Measurements from ENCODE around the gene MAIP1. TPM values are rescaled to one million over a fixed set of nuclear protein-coding genes. Genes with fewer than 3 reads are reported as not detected.

Gene MAIP1, protein sequence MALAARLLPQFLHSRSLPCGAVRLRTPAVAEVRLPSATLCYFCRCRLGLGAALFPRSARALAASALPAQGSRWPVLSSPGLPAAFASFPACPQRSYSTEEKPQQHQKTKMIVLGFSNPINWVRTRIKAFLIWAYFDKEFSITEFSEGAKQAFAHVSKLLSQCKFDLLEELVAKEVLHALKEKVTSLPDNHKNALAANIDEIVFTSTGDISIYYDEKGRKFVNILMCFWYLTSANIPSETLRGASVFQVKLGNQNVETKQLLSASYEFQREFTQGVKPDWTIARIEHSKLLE
- polyA plus RNA-seq (2011; rRNA removed) (15.0 and 19.5 TPM in 2 replicates), polyA minus RNA-seq (2011; rRNA and poly(A)+ RNA removed) (8.3 and 13.5 TPM in 2 replicates)

DNA sequence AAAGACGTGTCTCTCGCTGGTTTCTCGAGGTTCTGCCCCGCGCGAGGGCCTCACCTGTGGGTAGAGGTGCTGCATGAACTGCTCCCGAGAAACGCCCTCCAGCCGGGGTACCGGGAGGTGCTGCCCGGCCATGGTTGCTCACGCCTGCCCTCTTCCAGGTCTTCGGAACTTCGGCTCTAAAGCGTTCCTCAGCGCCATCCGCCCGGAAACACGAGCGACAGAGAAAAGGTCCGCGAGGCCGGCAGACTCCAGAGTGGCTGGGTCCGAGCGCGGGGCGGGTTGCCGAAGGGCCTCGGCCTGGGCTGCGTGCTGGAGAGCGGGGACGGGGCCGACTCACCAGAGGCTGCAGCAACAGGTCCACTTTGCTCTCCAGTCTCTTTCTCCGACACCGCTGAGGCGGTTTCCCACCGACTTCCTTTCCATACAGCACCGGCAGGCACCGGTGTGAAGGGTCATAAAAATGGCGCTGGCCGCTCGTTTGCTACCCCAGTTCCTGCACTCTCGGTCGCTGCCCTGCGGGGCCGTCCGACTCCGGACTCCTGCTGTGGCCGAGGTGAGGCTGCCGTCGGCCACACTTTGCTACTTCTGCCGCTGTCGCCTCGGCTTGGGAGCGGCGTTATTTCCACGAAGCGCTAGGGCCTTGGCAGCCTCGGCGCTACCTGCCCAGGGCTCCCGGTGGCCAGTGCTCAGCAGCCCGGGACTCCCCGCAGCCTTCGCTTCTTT lies at the start of gene MAIP1, which contains the start of gene TYW5:
Gene MAIP1, plus strand, starts transcription at position 244 of the 723 bp plus-strand sequence. Its CDS starts 217 bp downstream, at position 461.
Gene TYW5, minus strand, starts transcription at position 153 of the 723 bp plus-strand sequence. Its CDS starts 21 bp downstream, at position 132.
- no peaks in the 10 kb centered on the region for H3K27me3 ChIP-seq (ENCODE audit: control insufficient read depth, insufficient read depth, low read length)
- peak within 1 kb of the TSS; percentile 95 for H3K27ac ChIP-seq (ENCODE audit: low read depth, low read length)
- CTCF ChIA-PET, result no interaction called here
- TF ChIP-seq, protein P1, sequence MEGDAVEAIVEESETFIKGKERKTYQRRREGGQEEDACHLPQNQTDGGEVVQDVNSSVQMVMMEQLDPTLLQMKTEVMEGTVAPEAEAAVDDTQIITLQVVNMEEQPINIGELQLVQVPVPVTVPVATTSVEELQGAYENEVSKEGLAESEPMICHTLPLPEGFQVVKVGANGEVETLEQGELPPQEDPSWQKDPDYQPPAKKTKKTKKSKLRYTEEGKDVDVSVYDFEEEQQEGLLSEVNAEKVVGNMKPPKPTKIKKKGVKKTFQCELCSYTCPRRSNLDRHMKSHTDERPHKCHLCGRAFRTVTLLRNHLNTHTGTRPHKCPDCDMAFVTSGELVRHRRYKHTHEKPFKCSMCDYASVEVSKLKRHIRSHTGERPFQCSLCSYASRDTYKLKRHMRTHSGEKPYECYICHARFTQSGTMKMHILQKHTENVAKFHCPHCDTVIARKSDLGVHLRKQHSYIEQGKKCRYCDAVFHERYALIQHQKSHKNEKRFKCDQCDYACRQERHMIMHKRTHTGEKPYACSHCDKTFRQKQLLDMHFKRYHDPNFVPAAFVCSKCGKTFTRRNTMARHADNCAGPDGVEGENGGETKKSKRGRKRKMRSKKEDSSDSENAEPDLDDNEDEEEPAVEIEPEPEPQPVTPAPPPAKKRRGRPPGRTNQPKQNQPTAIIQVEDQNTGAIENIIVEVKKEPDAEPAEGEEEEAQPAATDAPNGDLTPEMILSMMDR (IDR thresholded peaks at IDR 0.05; ENCODE audit: low read depth, low read length), result peak; percentile 42
- no peaks in the 10 kb centered on the region; the same call in 1 of the 2 replicates for H3K9me3 ChIP-seq (ENCODE audit: control insufficient read depth, insufficient read depth, low read length)
- H3K4me3 ChIP-seq (ENCODE audit: low read depth, low read length), result peak within 1 kb of the TSS; percentile 90
- peak; percentile 65 for DNase-seq (ENCODE audit: low read depth, low spot score)
- POLR2A ChIA-PET, result no interaction called here

DNA sequence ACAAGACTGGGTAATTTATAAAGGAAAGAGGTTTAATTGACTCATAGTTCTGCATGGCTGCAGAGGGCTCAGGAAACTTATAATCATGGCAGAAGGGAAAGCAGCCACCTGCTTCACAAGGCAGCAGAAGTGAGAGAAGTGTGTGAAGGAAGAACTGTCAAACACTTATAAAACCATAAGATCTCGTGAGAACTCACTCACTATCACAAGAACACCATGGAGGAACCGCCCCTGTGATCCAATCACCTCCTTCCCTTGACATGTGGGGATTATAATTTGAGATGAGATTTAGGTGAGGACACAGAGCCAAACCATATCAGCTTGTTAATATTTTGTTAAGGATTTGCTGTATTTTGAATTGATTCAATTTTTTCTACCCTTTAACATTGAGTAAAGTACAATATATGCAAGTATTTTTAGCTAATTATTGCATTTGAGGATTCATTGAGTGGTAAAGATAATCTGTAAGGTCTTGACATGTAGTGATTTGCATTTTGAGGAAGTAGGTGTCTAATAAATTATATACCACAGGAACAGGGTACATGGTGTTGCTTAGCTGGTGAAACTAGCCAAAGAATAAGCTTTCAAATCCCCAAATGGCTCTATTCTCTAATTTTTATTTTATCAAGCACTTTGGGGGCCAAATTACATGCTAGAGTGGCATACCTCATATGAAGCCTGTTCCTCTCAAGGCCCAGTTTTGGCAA lies 48.2 kb upstream of the MAIP1 start:
- H3K9me3 ChIP-seq (ENCODE audit: control insufficient read depth, insufficient read depth, low read length), result no peaks in the 10 kb centered on the region
- DNase-seq (ENCODE audit: low read depth, low spot score), result no peak
- H3K4me3 ChIP-seq (ENCODE audit: low read depth, low read length), result no peak overlapping the region
- H3K27me3 ChIP-seq (ENCODE audit: control insufficient read depth, insufficient read depth, low read length), result no peaks in the 10 kb centered on the region
- ChIA-PET CTCF (interaction anchor here (1.1 kb wide), 1 partner anchor 34 kb away, joined by 5 read pairs; no protein-coding TSS in a partner anchor), POLR2A (no interaction called here)
- TF ChIP-seq, protein P1 (IDR thresholded peaks at IDR 0.05; ENCODE audit: low read depth, low read length), result no peak
- H3K27ac ChIP-seq (ENCODE audit: low read depth, low read length), result no peak overlapping the region

DNA sequence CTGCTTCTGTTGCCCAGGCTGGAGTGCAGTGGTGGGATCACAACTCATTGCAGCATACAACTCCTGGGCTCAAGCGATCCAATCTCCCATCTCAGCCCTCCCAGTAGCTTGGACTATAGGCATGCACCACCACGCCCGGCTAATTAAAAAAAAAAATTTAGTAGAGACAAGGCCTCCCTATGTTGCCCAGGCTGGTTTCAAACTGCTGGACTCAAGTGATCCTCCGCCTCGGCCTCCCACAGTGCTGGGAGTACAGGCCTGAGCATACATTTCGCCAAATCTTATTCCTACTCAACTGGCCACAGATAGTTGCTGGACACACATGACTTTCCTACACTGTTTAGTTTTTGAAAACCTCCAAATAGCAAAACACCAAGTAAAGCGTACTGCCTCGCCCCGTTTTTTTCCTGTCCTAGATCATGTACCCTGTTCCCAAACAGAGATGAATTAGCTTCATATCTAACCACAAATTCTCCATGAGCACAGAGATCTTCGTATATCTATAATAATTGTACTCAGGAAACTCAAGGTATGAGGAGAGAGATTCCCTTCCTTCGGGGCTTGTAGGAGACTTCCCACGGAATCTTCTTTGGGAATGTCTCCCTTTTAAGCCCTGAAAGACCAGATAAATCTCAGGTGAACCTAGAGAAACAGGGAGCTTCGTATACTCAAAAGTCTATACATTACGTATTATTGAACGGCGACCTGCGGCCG lies 44.9 kb upstream of the MAIP1 start:
- no peak overlapping the region for H3K27ac ChIP-seq (ENCODE audit: low read depth, low read length)
- DNase-seq (ENCODE audit: low read depth, low spot score), result no peak
- CTCF ChIA-PET, result interaction anchor here (0.5 to 1.0 kb wide), 2 partner anchors 30 to 38 kb away, joined by 3 to 4 read pairs; no protein-coding TSS in a partner anchor
- no peaks in the 10 kb centered on the region for H3K9me3 ChIP-seq (ENCODE audit: control insufficient read depth, insufficient read depth, low read length)
- no peaks in the 10 kb centered on the region for H3K27me3 ChIP-seq (ENCODE audit: control insufficient read depth, insufficient read depth, low read length)
- TF ChIP-seq, protein P1 (IDR thresholded peaks at IDR 0.05; ENCODE audit: low read depth, low read length), result no peak
- POLR2A ChIA-PET, result no interaction called here
- peak overlapping the region; percentile 46 for H3K4me3 ChIP-seq (ENCODE audit: low read depth, low read length)

DNA sequence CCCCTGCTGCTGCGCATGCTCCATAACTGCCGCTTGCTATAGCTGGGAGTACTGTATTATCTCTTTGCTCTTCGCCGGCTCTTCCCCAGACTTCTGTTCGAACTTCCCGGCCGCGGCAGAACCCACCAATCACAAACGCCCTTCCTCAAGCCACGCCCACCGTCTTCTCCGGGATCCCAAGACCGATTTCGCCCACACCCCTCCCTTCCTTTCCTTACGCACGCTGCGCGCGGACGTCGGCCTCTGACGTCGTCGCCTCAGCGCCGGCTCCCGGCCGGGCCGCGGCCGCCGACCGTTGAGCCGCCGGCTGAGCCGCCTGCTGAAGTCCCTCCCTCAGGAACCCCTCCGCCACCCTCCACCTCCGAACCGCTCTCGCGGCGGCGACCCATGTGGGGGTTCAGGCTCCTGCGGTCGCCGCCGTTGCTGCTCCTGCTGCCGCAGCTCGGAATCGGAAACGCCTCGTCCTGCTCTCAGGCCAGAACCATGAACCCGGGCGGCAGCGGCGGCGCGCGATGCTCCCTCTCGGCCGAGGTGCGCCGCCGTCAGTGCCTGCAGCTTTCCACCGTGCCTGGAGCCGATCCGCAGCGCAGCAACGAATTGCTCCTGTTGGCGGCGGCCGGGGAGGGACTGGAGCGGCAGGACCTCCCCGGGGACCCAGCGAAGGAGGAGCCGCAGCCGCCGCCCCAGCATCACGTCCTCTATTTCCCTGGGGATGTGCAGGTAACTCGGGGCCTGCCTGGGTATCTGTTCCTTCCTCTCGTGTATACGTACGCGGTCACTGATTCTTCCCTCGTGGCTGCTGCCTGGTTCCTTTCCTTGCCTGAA lies 44.1 kb upstream of the MAIP1 start, which contains the start of gene C2orf69:
Gene C2orf69, plus strand, starts transcription at position 242 of the 825 bp plus-strand sequence. Its CDS starts 146 bp downstream, at position 388.
- DNase-seq (ENCODE audit: low read depth, low spot score), result peak; percentile 93
- H3K4me3 ChIP-seq (ENCODE audit: low read depth, low read length), result peak within 1 kb of the TSS; percentile 74
- ChIA-PET CTCF (interaction anchor here (1.0 kb wide), 1 partner anchor 29 kb away, joined by 4 read pairs; no protein-coding TSS in a partner anchor), POLR2A (no interaction called here)
- no peaks in the 10 kb centered on the region for H3K27me3 ChIP-seq (ENCODE audit: control insufficient read depth, insufficient read depth, low read length)
- TF ChIP-seq, protein P1 (IDR thresholded peaks at IDR 0.05; ENCODE audit: low read depth, low read length), result no peak
- peak within 1 kb of the TSS; percentile 92 for H3K27ac ChIP-seq (ENCODE audit: low read depth, low read length)
- no peaks in the 10 kb centered on the region for H3K9me3 ChIP-seq (ENCODE audit: control insufficient read depth, insufficient read depth, low read length)
